ENCODE results near the gene TMEM50B.
"Not testable (repeated sequence)": the region's sequence is repeated elsewhere in the genome, so short reads cannot be mapped to it uniquely, and the experiment has no call there.

TMEM50B gene

GRCh38 chr21:33427051-33427450, 52.7 kb downstream of the TMEM50B start:
- no peak for DNase-seq (ENCODE audit: low read depth)

DNA sequence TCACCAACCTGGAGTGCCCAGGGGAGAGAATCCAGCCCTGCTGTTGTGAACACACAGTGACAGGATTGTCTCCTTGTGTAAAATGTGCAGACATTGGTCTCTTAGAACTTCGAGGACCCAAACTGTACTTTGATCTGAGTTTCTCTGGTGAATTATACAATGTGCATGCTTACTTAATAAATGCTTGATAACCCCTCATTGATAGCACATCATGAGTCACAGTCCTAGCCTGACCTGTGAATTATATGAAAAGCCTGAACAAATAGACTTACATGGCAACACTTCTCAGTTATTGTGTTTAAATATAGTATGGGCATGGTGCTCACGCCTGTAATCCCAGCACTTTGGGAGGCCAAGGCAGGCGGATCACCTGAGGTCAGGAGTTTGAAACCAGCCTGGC, 53.9 kb downstream of the TMEM50B start:
- DNase-seq (ENCODE audit: low read depth), result no peak

DNA sequence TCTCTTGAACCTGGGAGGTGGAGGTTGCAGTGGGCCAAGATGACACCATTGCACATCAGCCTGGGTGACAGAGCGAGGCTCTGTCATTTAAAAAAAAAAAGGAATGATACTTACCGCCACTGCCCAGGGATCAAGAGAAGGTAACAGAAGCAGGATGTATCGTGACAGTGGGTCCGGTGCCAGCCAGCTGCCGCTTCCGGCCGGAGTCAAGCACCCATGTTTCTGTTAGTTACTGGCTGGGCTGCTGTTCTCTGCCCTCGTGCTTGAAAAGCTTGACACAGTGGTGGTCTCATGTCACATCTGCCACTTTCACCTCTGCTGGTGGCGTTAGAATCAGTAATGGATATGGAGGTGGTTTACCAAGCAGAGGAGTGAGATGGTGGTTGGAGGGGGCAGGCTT, 55.6 kb downstream of the TMEM50B start:
- no peak for DNase-seq (ENCODE audit: low read depth)

- no peak for DNase-seq (ENCODE audit: low read depth)
Observed at GRCh38 chr21:33421713-33422393, 57.9 kb downstream of the TMEM50B start.

DNA sequence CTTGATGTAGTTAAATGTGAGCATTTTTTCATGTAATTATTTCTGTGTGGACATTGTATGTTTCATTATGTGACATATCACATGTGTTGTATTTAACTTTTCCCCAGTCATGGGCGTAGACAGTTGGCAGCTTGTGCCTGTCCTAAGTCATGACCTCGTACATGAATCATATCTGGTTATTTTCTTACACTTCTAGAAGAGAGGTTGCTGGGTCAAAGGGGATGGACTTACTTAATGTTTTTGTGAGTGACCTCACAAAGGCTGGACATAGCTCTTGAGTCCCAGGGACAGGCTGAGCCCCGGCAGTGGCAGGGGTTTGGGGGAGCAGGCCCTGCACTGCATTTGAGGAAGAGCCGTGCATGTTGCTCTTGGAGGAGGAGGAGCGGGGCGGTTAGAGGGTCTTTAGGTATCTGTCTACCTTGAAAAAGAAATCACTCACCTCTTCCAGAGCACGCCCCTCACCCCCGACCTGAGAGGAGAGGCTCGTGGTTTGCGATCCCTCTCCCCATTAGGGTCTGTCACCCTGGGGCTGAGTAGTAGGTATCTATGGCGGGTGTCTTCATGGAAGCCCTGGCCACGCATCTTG, 60.1 kb downstream of the TMEM50B start:
- no peak for DNase-seq (ENCODE audit: low read depth)

- no peak for DNase-seq (ENCODE audit: low read depth)
Observed at GRCh38 chr21:33418691-33419090, 61.1 kb downstream of the TMEM50B start.

- no peak for DNase-seq (ENCODE audit: low read depth)
Observed at GRCh38 chr21:33414926-33415325, 64.8 kb downstream of the TMEM50B start.

DNA sequence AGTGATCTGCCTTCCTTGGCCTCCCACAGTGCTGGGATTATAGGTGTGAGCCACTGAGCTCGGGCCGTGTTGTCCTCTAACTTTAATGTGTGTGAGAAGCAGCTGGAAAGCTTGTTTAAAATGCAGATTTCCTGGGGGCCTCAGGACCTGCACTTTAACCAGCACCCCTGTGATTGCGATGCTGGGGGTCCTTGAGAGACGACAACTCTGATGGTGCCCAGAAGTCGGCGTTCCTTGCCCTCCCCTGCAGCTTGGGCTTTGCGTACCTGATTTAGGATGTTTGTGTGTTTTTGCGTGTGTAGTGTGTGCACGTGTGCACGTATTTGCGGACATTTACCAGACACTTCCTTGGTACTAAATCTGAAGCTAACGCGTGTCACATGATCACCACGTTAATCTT, 65.7 kb downstream of the TMEM50B start:
- no peak for DNase-seq (ENCODE audit: low read depth)

GRCh38 chr21:33412832-33413519, 66.8 kb downstream of the TMEM50B start:
- no peak for DNase-seq (ENCODE audit: low read depth)

GRCh38 chr21:33412439-33412831, 67.3 kb downstream of the TMEM50B start:
- not testable (repeated sequence) for DNase-seq (ENCODE audit: low read depth)

DNA sequence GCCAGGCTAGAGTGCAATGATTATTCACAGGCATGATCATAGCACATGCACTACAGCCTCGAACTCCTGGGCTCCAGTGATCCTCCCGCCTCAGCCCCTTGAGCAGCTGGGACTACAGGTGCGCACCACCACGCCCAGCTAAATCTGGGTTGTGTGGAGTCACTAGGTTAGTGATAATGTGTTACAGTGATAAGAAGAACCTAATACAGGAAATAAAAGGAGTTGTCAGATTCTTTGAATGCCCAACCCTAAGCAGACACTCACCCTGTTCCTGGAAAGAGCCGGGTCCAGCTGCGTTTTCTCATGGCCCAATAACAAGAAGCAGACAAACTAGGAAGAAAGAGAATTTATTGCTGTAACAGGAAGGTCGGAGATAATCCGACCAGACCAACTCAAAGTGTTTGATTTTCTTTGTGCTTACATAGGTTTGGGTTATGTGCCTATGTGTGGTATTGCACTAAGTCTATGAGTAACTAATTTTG, 67.8 kb downstream of the TMEM50B start:
- no peak for DNase-seq (ENCODE audit: low read depth)

DNA sequence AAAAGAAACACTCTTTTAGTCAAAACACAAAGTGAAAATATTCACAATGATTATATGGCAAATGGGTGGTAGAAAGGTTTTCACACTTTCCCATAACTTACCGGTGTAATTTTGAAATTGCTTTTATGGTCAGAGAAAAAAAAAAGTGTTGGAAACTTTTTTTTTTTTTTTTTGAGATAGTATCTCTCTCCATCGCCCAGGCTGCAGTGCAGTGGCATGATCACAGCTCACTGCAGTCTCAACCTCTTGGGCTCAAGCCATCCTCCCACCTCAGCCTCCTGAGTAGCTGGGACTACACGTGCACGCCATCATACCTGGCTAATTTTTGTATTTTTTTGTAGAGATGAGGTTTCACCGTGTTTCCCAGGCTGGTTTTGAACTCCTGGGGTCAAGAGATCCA, 73.3 kb downstream of the TMEM50B start:
- no peak for DNase-seq (ENCODE audit: low read depth)

DNA sequence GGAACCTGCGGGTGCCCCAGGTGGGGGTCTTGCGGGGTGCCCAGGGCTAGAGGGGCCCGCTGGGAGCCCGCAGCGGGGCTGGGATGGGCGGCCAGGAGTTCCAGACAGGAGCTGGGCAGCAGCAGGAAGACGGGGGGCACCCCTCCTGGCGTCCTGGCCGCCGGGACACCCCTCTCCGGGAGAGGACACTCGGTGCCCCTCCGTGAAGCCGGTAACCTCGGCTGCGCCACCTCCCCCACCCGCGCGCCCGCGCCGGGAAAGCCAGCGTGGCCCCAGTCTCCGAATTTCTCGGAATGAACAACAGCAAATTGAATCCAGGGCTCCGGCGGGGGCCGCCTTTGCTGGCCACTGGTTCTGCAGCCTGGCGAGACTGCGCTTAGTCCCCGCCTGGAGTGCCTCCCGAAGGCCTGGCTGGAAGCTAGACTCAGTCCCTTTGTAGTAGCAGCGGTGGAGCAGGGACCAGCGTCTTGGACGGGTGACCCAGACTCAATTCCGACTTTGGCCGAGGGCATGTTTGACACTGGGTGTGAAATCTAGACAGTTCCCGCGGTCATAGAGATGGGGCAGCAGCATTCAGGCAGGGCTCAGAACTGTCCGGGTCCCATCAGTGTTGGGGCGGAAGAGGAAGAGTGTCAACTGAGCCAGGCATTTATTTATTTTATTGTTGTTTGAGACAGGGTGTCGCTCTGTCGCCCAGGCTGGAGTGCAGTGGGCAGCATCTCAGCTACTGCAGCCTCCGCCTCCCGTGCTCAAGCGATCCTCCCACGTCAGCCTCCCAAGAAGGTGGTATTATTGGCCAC, 75.8 kb downstream of the TMEM50B start:
- DNase-seq (ENCODE audit: low read depth), result no peak

- DNase-seq (ENCODE audit: low read depth), result no peak
Observed at GRCh38 chr21:33403128-33403785, 76.5 kb downstream of the TMEM50B start, which contains the start of gene IFNGR2. Gene IFNGR2, plus strand, starts transcription at chr21:33403413. Its CDS starts 131 bp downstream, at chr21:33403544.

DNA sequence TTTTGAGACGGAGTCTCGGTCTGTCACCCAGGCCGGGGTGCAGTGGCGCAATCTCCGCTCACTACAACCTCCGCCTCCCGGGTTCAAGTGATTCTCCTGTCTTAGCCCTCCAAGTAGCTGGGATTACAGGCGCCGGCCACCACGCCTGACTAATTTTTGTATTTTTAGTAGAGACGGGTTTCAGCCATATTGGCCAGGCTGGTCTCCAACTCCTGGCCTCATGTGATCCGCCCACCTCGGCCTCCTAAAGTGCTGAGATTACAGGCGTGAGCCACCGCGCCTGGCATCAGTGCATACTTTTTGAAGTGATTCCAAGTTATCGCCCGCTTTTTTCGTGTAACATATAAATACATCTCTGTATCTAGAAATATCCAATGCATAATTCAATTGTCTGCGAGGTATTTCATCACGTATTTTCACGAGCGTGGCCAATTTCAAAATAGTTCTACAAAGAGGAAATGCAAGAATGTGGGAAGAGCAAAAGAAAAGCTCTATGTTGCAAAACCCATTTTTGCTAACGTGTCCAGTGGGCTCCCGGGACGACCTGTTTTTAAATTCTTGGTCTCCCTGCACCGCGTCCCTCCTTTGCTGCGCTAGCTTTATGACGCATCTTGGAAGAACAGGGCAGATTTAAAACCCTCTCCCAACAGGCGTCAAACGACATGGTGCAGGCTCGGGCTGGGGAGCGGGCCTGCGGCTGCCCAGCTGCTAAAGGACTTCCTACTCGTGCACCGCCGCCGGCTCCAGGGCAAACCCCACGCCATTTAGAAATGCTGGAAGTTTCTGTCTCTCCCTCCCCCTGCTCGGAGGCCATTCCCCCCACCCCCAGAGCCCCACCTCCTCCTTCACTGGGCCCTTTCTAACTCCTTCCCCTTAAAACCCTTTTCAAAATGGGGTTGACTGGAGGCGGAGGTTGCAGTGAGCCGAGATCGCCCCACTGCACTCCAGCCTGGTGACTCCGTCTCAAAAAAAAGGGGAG, 77.5 kb downstream of the TMEM50B start:
- DNase-seq (ENCODE audit: low read depth), result peak; percentile 74

GRCh38 chr21:33401630-33401992, 78.2 kb downstream of the TMEM50B start:
- DNase-seq (ENCODE audit: low read depth), result peak; percentile 47

Data from GM04503 (cell line).